Left lobe of liver (tissue), 2 donors: ENCODE results near the gene ATP1B1. TPM values are rescaled to one million over a fixed set of nuclear protein-coding genes. Genes with fewer than 3 reads are reported as not detected.
"Not testable (repeated sequence)": the region's sequence is repeated elsewhere in the genome, so short reads cannot be mapped to it uniquely, and the experiment has no call there.

ENCODE experiments used
- ATAC-seq: fragments of 200-7000 bp; cut with Tn5 transposase; one replicate; pipeline ENCODE4 v1.9.1; 2020; ENCODE audit warnings: mild to moderate bottlenecking, moderate library complexity
- DNase-seq: peaks from one replicate; pipeline ENCODE4 v3.0.0-alpha.2; 2020; ENCODE audit warnings: low spot score
- total RNA-seq: library from RNA; stranded (reverse); gene quantifications from one replicate; pipeline ENCODE4 v1.2.1, GENCODE V29; 2021
- donor health status: DM: no; HTN: no; CAD: no; lungs with moderate emphysema.
- donor health status: DM: no; HTN: yes; CAD: no.

Gene ATP1B1
- total RNA-seq, 1 donor from 2014 or later: 70.3 TPM

DNA sequence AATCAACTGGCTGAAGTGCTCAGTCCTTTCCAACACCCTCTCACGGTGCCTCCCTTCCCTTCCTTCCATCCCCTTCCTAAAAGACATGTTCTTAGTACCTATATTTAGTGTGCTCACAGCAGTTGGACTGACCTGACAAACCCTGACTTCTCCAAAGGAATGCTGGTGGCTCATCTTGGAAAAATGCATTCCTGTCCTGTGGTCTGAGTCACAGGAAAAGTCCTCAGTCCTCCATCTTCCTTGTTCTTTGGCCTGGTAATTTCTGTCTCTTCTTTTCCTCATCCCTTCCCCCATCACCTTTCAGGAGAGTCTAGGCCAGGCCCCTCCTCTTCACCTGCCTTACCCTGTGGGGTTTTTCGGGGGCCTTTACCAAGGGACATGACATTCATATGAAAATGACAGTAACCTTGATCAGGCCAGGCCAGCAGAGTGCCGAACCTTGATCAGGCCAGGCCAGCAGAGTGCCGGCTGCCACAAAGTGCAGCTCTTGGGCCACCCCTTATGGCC, 7.2 kb downstream of the ATP1B1 start:
- ATAC-seq (no peak), DNase-seq (no peak)

DNA sequence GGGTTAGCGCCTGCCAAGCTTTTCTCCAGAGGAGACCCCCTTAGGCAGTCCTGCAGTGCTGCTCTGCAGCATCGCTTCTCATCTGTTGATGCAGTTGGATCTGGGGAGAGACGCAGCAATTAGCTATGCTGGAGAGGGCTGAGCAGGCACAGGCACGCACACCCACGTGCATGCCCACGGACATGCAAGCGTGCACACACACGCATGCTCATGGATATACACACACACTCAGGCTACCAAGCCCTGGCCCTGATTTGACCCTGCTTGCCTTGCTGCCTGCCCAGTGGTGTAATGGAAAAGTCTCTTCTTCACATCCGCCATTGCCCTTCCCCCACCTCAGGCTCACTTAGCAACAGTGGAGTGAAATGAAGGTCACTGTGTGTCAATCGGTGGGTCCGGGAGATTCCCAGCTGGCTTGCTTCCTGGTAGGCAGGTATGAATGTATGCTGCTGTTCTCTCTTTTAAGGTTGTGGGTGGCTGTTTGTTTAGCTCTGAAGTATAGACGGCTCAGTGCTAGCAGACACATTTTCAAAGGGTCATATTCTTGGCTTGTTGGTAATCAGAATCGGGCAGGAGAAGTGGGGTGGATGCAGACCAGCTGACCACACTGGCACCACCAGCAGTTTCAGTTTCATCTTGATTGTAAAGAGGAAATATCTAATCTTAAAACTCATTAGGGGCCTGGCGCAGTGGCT, 9.5 kb downstream of the ATP1B1 start:
- DNase-seq (peak; percentile 79), ATAC-seq (peak; percentile 85)

DNA sequence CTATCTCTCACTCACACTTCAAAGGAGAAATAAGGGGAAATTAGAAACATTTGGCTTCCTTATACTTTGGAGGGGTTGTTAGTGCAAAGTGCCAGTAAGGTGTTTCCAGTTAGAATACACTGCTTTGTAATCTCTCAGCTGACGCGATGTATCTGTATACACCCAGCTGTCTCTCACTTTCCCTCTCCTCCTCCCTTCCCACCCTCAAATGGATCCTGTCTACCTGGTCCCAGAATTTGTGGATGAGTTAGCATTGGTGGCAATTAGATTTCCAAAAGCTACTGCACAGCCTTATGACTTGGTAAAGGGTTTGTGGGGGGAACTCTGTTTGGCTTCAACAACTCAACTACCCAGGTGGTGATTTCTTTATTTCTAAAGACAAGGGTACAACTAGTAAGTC, 10.5 kb downstream of the ATP1B1 start:
- ATAC-seq (no peak), DNase-seq (no peak)

DNA sequence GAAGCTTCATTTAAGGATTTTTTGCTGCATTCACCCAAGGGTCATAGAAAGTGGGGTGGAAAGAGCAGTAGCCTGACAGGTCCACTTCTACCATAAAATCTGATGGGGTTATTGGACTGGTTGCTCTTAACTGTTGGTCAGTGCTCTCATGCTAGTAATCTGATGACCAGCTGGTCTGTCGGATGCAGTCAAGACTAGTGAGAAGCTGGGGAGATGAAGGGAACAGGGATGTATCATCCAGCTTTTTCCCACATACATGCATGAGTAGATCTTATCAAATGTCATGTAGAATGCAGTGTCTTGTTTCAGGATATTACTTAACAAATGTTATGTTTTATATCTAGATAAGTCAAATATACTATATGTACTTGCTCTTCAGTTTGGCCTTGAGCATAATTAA, 11.1 kb downstream of the ATP1B1 start:
- ATAC-seq: no peak
- DNase-seq: no peak

DNA sequence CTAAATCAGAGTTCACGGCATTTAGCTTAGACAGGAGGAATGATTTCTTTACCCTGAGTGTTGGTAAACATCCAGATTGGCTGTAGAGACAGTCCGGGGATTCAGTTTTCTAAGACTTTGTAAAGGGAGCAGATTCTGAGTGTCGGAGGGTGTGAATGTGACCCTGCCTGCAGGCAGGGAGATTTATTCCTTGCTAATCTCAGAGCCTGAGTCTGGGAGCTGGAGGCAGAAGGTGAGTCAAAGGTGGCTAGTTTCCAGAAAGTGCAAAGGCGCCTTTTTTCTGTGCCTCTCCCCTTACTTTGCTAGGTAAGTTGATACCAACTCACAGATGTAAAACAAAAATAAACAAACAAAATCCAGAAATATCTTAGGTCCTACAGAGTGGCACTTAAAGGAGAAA, 11.7 kb downstream of the ATP1B1 start:
- ATAC-seq (no peak), DNase-seq (no peak)

DNA sequence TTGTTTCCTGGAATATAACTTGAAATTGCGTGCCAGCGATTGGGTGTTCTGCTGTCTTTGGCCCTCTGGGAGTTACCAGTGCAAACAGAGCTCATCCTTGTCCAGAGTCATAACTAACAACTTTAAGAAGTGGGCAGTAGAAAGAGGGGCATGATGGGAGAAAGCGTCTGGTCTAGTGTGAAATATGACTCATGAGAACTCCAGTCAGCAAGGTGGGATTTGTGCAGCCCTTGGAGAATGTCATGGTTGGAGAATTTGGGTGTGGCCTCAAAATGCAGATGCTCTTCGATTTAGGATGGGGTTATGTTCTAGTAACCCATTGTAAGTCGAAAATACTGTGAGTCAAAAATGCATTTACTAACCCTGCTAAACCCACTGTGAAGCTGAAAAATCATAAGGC, 12.9 kb downstream of the ATP1B1 start:
- DNase-seq (no peak), ATAC-seq (no peak)

DNA sequence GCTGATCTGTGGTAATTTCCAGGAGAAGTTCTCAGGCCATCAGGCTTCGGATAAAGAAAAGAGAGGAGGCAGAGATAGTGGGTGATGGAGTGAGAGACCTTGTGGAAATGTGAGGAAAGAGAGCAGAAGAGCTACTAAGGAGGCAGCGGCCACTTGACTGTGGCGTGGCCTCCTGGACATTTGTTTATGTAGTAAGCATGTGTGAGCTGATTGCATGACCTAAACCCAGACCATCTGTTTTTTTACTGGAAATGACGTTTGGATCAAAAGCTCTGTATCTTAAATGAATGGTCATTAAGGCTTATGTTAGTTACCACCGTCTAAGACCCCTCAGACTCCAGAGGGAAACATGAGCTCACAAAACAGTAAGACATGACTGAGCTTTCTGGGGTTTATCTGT, 13.6 kb downstream of the ATP1B1 start:
- no peak for DNase-seq
- ATAC-seq: no peak

DNA sequence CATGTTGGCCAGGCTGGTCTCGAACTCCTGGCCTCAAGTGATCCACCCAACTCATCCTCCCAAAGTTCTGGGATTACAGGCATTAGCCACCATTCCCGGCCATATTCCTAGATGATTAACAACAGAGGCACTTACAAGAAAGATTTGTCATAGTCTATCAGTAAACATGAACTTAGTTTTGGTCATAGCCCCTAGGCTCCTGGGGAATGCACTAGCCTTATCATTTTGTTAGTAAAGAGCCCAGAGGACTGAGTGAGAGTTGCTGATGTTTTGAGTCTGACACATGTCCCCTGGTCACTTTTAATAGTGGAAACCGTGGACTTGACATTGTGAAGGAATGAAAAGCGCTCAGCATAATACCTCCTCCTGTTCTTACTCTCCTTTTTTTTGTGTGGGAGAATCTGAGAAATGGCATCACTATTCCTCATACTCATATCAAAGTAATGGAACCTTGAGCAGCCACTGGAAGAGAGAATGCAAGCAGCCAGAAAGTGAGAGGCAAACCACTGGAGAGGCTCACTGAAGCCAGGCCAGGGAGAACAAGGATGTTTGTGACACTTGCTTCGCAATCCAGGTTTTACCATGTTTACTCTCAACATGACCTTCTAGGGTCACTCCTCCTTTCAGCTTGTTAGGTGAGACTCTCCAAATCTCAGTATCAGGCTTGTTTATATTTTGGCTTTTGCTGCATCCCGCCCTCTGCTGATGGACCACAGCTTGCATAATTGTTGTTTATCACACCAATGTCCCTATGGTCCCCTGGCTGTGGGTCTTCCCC, 14.8 kb downstream of the ATP1B1 start:
- ATAC-seq: peak; percentile 32

DNA sequence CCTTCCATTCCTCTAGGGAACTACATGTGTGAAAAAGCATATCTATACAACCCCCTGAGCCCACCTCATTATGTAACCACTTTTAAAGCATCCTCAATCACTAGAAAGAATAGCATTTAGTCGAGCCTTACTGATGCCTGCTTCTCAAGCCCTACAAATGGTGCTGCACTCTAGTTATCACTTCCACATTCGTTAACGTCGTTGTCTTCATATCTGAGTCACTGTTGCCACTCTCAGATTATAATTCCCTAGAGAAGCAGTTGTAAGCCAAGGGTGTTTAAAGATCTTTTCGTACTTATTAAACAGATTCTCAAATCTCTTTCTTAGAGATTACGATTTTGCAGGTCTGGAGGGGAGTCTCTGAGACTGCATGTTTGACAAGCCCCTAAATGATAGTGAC, 16.5 kb downstream of the ATP1B1 start:
- ATAC-seq (no peak), DNase-seq (no peak)

More for the DNA sequence above, 14.8 kb downstream of the ATP1B1 start:
- no peak for DNase-seq

DNA sequence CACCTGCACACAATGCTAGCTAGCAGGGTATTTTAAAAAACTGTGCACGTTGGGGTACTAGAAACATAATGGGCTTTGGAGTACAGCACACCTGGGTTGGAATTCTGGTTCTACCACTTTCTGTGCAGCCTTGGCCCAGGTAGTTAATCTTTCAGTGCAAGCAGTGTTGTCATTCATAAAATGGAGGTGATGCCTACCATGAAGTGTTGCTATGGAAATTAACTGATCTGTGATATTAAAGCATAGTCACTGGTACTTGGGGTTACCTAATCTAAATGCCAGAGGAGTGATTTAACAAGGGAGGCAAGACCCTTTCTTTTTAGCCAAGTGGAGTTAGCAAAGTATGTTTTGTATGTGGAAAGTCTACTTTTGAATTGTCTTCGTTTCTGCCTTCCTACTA, 18.0 kb downstream of the ATP1B1 start:
- no peak for ATAC-seq

DNA sequence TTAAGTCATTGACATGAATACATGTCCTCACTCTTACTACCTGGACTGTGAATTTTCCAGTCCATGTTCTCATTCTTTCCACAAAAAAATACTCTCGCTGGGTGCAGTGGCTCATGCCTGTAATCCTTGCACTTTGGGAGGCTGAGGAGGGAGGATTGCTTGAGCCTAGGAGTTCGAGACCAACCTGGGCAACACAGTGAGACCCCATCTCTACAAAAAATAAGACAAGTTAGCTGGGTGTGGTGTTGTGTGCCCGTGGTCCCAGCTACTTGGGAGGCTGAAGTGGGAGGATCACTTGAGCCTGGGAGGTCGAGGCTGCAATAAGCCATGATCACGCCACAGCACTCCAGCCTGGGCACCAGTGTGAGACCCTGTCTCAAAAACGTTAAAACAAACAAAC, 19.1 kb downstream of the ATP1B1 start:
- not testable (repeated sequence) for DNase-seq, ATAC-seq

More for the DNA sequence above, 18.0 kb downstream of the ATP1B1 start:
- DNase-seq: no peak

DNA sequence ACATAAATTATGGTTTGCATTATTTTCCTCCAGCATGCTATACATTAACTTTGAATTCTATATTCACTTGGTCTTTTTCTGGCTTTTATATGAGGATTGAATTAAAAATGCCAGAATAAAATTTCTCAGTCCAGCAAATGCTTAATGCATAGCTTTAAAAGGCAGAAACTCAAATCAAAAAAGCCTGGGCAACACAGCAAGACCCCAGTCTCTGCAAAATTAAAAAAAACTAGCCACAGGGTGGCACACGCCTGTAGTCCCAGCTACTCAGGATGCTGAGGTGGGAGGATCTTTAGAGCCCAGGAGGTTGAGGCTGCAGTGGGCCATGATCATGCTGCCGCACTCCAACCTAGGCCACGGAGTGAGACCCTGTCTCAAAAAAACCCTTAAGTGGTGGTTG, 19.8 kb downstream of the ATP1B1 start:
- DNase-seq (no peak), ATAC-seq (no peak)

DNA sequence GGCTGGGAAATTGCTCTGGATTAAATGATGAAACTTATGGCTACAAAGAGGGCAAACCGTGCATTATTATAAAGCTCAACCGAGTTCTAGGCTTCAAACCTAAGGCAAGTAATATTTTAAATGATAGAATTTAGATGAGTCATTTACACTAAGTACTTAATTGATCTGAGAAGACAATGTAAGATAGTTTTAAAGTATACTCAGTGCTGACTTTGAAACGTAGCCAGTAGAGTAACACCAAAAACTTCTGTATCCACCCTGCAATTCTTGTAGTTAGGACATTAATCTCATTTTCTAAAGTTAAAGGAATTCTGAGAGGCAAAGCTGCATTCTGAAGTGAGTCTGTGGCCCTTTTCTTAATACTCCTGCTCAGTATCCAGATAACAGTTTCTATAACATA, 20.8 kb downstream of the ATP1B1 start:
- no peak for ATAC-seq
- no peak for DNase-seq

DNA sequence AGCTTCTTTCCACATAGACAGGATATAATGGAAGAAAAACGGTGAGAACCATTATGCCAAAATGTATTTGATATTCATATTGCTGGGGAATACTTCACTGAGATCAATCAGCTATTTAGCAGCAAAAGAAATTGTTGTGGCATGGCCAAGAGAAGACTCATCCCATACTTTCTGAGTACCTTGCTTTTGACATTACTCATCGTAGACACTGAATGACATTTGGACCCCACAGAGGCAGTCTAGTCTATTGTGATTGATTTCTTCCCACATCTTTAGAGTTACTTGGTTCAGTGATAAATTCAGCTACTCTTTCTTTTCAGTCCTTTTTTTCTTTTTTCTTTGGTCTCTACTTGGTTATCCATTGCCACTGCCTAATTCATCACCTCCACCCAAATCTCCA, 22.1 kb downstream of the ATP1B1 start:
- no peak for ATAC-seq
- no peak for DNase-seq

DNA sequence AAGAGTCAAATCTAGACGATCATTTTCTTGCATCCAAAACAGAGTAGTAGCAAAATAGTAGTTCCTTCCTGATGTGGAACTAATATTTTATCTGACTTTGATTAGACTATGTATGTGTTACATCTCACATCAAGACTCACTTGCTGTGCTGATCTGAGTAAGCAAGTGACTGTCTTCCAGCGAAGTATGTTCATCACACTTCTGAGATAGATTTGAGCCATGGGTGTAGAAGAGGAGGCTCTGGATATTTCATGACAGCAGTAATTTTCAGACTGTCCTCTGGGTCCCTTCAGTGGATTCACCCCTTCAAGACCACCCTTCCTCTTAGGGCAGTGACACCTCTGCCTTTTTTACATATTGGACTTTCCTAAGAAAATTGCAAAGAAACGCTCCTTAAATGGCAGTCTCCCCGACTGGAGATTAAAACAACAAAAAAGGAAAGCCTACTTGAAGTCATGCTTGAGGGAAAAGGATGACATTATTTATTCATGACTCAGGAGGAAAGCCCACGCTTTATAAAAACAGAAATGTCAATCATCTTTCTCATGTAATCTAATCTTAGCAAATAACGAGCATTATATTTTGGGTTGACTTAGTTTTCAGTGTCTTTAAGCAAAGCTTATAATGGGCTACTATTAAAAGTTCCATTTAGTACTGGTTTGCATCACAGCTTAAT, 22.8 kb downstream of the ATP1B1 start:
- no peak for ATAC-seq
- DNase-seq: no peak

DNA sequence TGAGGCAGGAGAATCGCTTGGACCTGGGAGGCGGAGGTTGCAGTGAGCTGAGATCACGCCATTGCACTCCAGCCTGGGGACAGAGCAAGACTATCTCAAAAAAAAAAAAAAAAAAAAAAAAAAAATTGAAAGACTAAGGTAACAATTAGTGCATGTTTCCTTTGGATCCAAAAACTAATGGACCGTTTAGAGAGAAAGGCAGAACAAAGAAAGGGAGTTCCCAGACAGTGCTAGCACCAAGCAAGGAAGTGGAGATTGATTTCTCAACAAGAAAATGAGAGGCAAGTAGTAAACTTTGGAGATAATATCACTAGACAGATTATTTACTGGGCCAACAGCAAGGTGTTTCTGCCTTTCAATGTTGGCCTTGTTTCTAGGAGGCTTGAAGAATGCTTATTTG, 24.2 kb downstream of the ATP1B1 start:
- no peak for DNase-seq

DNA sequence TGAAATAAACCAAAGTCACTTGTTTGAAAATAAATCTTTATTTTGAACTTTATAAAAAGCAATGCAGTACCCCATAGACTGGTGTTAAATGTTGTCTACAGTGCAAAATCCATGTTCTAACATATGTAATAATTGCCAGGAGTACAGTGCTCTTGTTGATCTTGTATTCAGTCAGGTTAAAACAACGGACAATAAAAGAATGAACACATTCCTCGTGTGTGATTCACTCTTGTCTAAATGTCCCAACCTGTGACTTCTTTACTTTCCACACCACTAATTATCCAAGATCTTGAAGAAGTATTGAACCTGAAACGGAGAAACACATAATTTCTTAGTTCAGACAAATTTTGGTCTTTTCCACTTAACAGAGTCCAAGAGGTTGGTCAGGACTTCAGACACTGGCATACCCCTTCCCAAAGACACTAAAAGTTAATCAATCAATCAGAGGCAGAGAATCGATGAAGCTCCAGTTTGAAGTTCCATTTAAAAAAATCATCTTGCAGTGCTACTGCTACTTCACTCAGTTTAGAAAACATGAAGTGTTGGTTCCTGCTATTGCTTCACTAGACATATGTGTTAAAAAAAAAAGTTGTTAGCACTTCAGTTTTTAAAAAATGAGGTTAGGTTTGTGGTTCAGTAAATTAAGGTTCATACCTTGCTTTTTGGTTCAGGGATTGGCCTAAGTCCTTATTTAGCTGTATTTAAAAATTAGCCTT, 26.2 kb downstream of the ATP1B1 start:
- DNase-seq (no peak), ATAC-seq (no peak)

More for the DNA sequence above, 24.2 kb downstream of the ATP1B1 start:
- no peak for ATAC-seq

DNA sequence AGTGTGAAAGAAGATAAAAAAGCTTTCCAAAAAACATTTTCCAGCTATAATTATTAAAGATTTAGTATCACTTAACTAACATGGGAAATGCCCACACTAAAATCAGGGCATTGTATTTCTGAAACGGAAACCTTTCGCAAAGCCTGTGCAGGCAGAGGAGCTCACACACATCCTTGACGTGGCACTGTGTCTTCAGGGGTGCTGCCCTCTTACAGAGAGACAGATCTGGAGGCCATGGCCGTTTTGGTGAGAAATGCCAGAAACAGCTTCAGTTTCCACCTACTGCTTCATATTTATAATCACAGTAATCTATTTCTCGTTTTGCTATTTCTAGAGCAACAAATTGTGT, 26.7 kb downstream of the ATP1B1 start:
- DNase-seq (no peak), ATAC-seq (no peak)

DNA sequence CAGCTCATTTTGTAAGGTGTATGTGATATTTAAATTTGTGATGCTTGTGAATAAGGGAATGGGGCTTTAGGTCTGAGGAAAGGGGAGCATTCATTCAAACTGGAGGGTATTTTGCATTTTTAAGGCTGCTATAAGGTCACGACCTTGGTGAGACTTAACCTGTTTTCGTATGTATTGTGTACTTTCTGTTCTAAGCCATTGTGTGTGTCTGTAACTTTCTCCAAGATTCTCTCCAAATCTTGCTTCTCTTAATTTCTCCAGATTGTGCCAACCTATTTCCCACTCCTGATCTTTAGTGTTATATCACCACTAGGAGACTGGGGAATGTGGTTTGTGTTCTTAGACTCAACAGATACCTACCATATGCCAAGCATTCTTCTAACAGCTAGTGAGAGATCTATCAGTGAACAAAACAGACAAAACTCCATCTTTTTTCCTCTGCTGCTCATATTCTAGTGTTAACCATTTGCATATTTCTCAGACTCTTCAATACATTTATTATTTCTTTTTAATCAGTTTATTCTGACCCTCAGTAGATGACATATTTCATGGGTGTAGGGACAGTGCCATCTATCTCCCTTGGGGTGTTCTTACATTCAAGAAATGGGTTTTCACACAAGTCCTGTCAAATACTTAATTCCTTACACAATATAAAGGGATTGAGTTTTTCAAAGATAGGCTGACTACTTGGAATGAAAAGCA, 27.5 kb downstream of the ATP1B1 start:
- peak; percentile 64 for ATAC-seq
- no peak for DNase-seq

DNA sequence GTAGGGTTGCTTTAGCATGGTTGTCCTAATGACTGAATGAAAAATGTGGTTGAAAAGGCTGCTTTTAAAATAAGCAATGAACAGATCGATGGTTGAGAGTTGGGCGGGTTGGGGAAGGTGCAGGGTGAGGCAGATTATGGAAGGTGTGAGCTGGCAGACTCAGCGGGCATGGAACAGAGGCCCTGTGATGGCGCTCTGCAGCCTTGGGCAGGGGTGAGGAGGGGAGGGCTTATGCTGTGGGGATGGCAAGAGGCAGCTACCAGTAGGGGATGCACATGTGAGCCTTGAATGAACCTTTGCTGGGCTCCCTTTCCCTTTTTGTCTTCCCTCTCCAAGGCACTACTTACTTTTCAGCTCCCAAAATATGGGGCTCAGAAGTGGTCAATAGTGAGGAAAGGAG, 30.9 kb downstream of the ATP1B1 start:
- ATAC-seq: no peak
- DNase-seq: no peak
